Suprapubic skin (tissue), 4 donors: ENCODE results near the gene USP36. TPM values are rescaled to one million over a fixed set of nuclear protein-coding genes. Genes with fewer than 3 reads are reported as not detected.
A peak's percentile ranks its signal among the peaks of the same experiment; 100 is the strongest.

Experiments
- DNase-seq, 2 donors: peaks; one replicate each; pipeline ENCODE4 v3.0.0-alpha.2; 2019; ENCODE audit warnings: low spot score in 2 of 2
- H3K27ac ChIP-seq: fragments of 200-600 bp; sonication (generic); one replicate; pipeline ENCODE4 v1.5.1; 2019
- H3K27me3 ChIP-seq: fragments of 200-600 bp; sonication (generic); one replicate; pipeline ENCODE4 v1.5.1; 2019
- H3K36me3 ChIP-seq: fragments of 200-600 bp; sonication (generic); one replicate; pipeline ENCODE4 v1.5.1; 2019
- H3K4me1 ChIP-seq: fragments of 200-600 bp; sonication (generic); one replicate; pipeline ENCODE4 v1.5.1; 2019
- H3K4me3 ChIP-seq: fragments of 200-600 bp; sonication (generic); one replicate; pipeline ENCODE4 v1.5.1; 2019; ENCODE audit warnings: mild to moderate bottlenecking
- H3K9me3 ChIP-seq: fragments of 200-600 bp; sonication (generic); one replicate; pipeline ENCODE4 v1.5.1; 2019
- EP300 ChIP-seq: sonication (generic); formaldehyde crosslinking; IDR thresholded peaks from one replicate; pipeline ENCODE4 v1.6.1; 2017; ENCODE audit warnings: antibody characterized with exemption
- POLR2A ChIP-seq, 2 donors: fragments of 450-650 bp; IDR thresholded peaks; one replicate each; pipeline ENCODE4 v1.6.1; 2017; ENCODE audit warnings: antibody characterized with exemption in 2 of 2, mild to moderate bottlenecking in 2 of 2, moderate library complexity in 2 of 2
- POLR2AphosphoS5 ChIP-seq, 3 donors: sonication (generic); formaldehyde crosslinking; IDR thresholded peaks; one replicate each; pipeline ENCODE4 v1.6.1; 2017; ENCODE audit warnings: antibody characterized with exemption in 3 of 3
- WGBS: methylation state at CpG from one replicate; pipeline ENCODE4 v1.1.5; 2018; 5-methylcytosine and 5-hydroxymethylcytosine counted together
- total RNA-seq, 4 donors: library from RNA; depleted of rRNA; stranded (reverse); fragments of >200 nt; gene quantifications; one replicate each; pipeline ENCODE4 v1.1.0, GENCODE V29; 2016
- TF ChIP-seq, protein P1 (sequence below), 2 donors: fragments of 200-600 bp in 1 of 2; fragments of 450-650 bp in 1 of 2; sonication (generic) in 1 of 2; IDR thresholded peaks; one replicate each; pipeline ENCODE4 v1.5.1; 2016 to 2019; ENCODE audit warnings: antibody characterized with exemption in 2 of 2, mild to moderate bottlenecking in 1 of 2, moderate library complexity in 1 of 2

Gene USP36
- total RNA-seq, 4 donors from 2014 or later = 60.1 to 118 (median 74.4) TPM

DNA sequence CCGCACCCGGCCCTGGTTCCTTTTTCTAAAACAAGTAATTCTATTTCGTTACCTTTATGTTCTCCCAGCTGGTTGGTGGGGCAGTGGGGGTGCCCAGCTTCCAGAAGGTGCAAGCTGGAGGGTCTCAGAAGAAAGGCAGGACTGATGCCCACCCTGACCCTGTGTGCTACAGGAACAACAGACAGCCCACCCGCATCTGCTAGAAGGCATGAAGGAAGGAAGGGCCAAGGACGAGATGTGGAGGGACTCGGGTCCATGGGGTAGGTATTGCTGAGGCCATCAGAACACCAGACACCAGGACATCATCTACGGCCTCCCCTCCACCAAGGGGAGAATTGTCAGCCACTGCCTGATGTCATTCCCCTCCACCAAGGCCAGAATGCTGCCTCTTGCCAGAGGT lies 52.2 kb downstream of the USP36 start:
- Histone ChIP-seq H3K27ac (no peak overlapping the region), H3K4me3 (no peak overlapping the region), H3K9me3 (no peaks in the 10 kb centered on the region), H3K36me3 (peaks cover 5% of the 10 kb centered on the region), H3K4me1 (peaks cover 40% of the 10 kb centered on the region), H3K27me3 (no peaks in the 10 kb centered on the region)
- no peak for DNase-seq
- TF ChIP-seq POLR2AphosphoS5 (IDR thresholded peaks at IDR 0.05) = no peak
- no peak for TF ChIP-seq POLR2A (IDR thresholded peaks at IDR 0.05)
- 96% methylated on average over 7 of the region's 7 CpGs for WGBS

GRCh38 chr17:78787444-78787843 lies 53.2 kb downstream of the USP36 start:
- Histone ChIP-seq H3K4me1 (peaks cover 48% of the 10 kb centered on the region), H3K36me3 (no peaks in the 10 kb centered on the region), H3K27me3 (no peaks in the 10 kb centered on the region), H3K27ac (no peak overlapping the region), H3K9me3 (no peaks in the 10 kb centered on the region), H3K4me3 (no peak overlapping the region)
- TF ChIP-seq EP300 = no peak
- no peak for TF ChIP-seq POLR2AphosphoS5 (IDR thresholded peaks at IDR 0.05)
- TF ChIP-seq, protein P1, sequence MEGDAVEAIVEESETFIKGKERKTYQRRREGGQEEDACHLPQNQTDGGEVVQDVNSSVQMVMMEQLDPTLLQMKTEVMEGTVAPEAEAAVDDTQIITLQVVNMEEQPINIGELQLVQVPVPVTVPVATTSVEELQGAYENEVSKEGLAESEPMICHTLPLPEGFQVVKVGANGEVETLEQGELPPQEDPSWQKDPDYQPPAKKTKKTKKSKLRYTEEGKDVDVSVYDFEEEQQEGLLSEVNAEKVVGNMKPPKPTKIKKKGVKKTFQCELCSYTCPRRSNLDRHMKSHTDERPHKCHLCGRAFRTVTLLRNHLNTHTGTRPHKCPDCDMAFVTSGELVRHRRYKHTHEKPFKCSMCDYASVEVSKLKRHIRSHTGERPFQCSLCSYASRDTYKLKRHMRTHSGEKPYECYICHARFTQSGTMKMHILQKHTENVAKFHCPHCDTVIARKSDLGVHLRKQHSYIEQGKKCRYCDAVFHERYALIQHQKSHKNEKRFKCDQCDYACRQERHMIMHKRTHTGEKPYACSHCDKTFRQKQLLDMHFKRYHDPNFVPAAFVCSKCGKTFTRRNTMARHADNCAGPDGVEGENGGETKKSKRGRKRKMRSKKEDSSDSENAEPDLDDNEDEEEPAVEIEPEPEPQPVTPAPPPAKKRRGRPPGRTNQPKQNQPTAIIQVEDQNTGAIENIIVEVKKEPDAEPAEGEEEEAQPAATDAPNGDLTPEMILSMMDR (IDR thresholded peaks at IDR 0.05) = no peak
- no peak for TF ChIP-seq POLR2A (IDR thresholded peaks at IDR 0.05)
- DNase-seq = no peak
- WGBS = 77% methylated on average over 7 of the region's 7 CpGs

DNA sequence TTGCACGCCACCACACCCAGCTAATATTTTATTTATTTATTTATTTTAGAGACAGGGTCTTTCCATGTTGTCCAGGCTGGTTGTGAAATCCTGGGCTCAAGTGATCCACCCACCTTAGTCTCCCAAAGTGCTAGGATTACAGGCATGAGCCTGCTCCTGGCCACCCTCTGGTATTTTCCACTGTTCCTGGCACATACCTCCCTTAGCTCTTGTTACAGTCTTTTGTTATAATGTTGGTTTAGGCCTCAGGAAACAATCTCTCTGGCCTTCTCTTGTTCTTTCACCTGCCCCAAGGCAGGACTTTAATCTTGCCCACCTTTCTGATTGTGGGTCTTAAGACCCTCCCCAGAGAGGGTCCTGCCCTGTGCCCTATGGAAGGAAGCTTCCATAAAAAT lies 55.0 kb downstream of the USP36 start:
- no peak overlapping the region for H3K4me3 ChIP-seq
- no peak for DNase-seq
- H3K4me1 ChIP-seq = peaks cover 40% of the 10 kb centered on the region
- H3K27ac ChIP-seq = no peak overlapping the region
- H3K27me3 ChIP-seq = no peaks in the 10 kb centered on the region
- TF ChIP-seq POLR2A (IDR thresholded peaks at IDR 0.05) = no peak
- TF ChIP-seq EP300 = no peak
- TF ChIP-seq, protein P1 (IDR thresholded peaks at IDR 0.05) = no peak
- TF ChIP-seq POLR2AphosphoS5 (IDR thresholded peaks at IDR 0.05) = no peak
- no peaks in the 10 kb centered on the region for H3K36me3 ChIP-seq
- no peaks in the 10 kb centered on the region for H3K9me3 ChIP-seq
- 93% methylated on average over 1 of the region's 1 CpG for WGBS

- no peaks in the 10 kb centered on the region for H3K27me3 ChIP-seq
- H3K27ac ChIP-seq = no peak overlapping the region
- H3K36me3 ChIP-seq = no peaks in the 10 kb centered on the region
- H3K4me1 ChIP-seq = peaks cover 40% of the 10 kb centered on the region
- no peak for DNase-seq
- no peak for TF ChIP-seq POLR2A (IDR thresholded peaks at IDR 0.05)
- TF ChIP-seq, protein P1 (IDR thresholded peaks at IDR 0.05) = no peak
- TF ChIP-seq POLR2AphosphoS5 (IDR thresholded peaks at IDR 0.05) = no peak
- TF ChIP-seq EP300 = no peak
- H3K4me3 ChIP-seq = no peak overlapping the region
- no peaks in the 10 kb centered on the region for H3K9me3 ChIP-seq
- WGBS = 86% methylated on average over 9 of the region's 12 CpGs
Measured at GRCh38 chr17:78785011-78785662, 55.5 kb downstream of the USP36 start.

DNA sequence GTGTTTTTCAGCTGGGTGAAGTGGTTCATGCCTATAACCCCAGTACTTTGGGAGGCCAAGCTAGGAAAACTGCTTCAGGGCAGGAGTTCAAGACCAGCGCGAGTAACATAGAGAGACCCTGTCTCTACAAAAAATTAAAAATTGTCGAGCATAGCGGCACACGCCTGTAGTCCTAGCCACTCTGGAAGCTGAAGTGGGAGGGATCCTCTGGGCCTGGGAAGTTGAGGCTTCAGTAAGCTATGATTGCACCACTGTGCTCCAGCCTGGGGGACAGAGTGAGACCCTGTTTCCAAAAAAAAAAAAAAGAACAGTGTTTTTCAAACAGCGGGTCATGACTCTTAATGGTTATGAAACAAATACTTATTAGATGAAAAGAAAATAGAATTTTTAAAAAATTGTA lies 56.3 kb downstream of the USP36 start:
- no peak overlapping the region for H3K4me3 ChIP-seq
- H3K27me3 ChIP-seq = no peaks in the 10 kb centered on the region
- TF ChIP-seq EP300 (no peak), POLR2A (IDR thresholded peaks at IDR 0.05) (no peak), POLR2AphosphoS5 (IDR thresholded peaks at IDR 0.05) (no peak)
- TF ChIP-seq, protein P1 (IDR thresholded peaks at IDR 0.05) = no peak
- H3K4me1 ChIP-seq = peaks cover 40% of the 10 kb centered on the region
- peak overlapping the region; percentile 27 for H3K27ac ChIP-seq
- no peaks in the 10 kb centered on the region for H3K36me3 ChIP-seq
- DNase-seq = no peak
- WGBS = 88% methylated on average over 6 of the region's 6 CpGs
- no peaks in the 10 kb centered on the region for H3K9me3 ChIP-seq
